PC-3 (cell line): ENCODE results near the gene IRAK1. TPM values are rescaled to one million over a fixed set of nuclear protein-coding genes. Genes with fewer than 3 reads are reported as not detected.

ENCODE experiments used
- ATAC-seq: fragments of 200-7000 bp; cut with Tn5 transposase; 2 replicates; pipeline ENCODE4 v1.9.1; 2020; ENCODE audit warnings: mild to moderate bottlenecking, moderate library complexity
- Bru-seq: library from RNA; stranded (reverse); fragments of 400-500 nt; gene quantifications from one replicate; lab custom pipeline; 2021; lab: Mats Ljungman, UMichigan
- BruChase-seq, 2 experiments: library from RNA; stranded (reverse); fragments of 400-500 nt; gene quantifications; one replicate each; lab custom pipeline; 2021; lab: Mats Ljungman, UMichigan
- BruUV-seq: library from RNA; stranded (reverse); fragments of 400-500 nt; replicated peaks from 2 replicates; lab custom pipeline; 2021; lab: Mats Ljungman, UMichigan
- CTCF ChIA-PET: fragments of 300-600 bp; sonication (Branson Sonifier 250); formaldehyde crosslinking; loops from one replicate; lab custom pipeline; 2022; ENCODE audit warnings: antibody characterized with exemption; lab: Charles Lee
- POLR2A ChIA-PET: fragments of 300-600 bp; sonication (Branson Sonifier 250); formaldehyde crosslinking; loops from one replicate; lab custom pipeline; 2022; ENCODE audit warnings: antibody characterized with exemption; ENCODE audit not compliant: unreplicated experiment; lab: Charles Lee
- DNase-seq: peaks from one replicate; pipeline ENCODE4 v3.0.0-alpha.2; 2015
- H2AFZ ChIP-seq: fragments of 300-600 bp; sonication (generic); 2 replicates; pipeline ENCODE4 v1.6.0; 2016; ENCODE audit warnings: antibody characterized with exemption, low read length
- H3F3A ChIP-seq: fragments of 300-600 bp; sonication (generic); one replicate; pipeline ENCODE4 v1.6.0; 2017; ENCODE audit warnings: antibody characterized with exemption, low read length, control low read depth, mild to moderate bottlenecking; ENCODE audit not compliant: unreplicated experiment
- H3K27ac ChIP-seq: fragments of 300-600 bp; sonication (generic); 2 replicates; pipeline ENCODE4 v1.5.1; 2016; ENCODE audit warnings: mild to moderate bottlenecking, low read length
- H3K27me3 ChIP-seq: fragments of 300-600 bp; sonication (generic); 2 replicates; pipeline ENCODE4 v1.6.1; 2016; ENCODE audit warnings: low read length, mixed read lengths
- H3K36me3 ChIP-seq: fragments of 300-600 bp; sonication (generic); 2 replicates; pipeline ENCODE4 v1.6.1; 2016; ENCODE audit warnings: low read depth, mixed run types, low read length, mixed read lengths
- H3K4me1 ChIP-seq: fragments of 300-600 bp; sonication (generic); 2 replicates; pipeline ENCODE4 v1.5.1; 2016; ENCODE audit warnings: low read length; ENCODE audit not compliant: insufficient read depth
- H3K4me2 ChIP-seq: fragments of 300-600 bp; sonication (generic); 2 replicates; pipeline ENCODE4 v1.6.0; 2016; ENCODE audit warnings: low read length
- H3K4me3 ChIP-seq: fragments of 300-600 bp; sonication (generic); 2 replicates; pipeline ENCODE4 v1.5.1; 2016; ENCODE audit warnings: mild to moderate bottlenecking, low read length, mixed read lengths
- H3K79me2 ChIP-seq: fragments of 300-600 bp; sonication (generic); 2 replicates; pipeline ENCODE4 v1.6.1; 2017; ENCODE audit warnings: low read length, mixed read lengths
- H3K9ac ChIP-seq: fragments of 300-600 bp; sonication (generic); 2 replicates; pipeline ENCODE4 v1.6.0; 2016; ENCODE audit warnings: mild to moderate bottlenecking, low read length
- H3K9me2 ChIP-seq: fragments of 300-600 bp; sonication (generic); replicated peaks from 2 replicates; pipeline ENCODE4 v1.6.1; 2016; ENCODE audit warnings: mixed run types, low read length, mixed read lengths
- H3K9me3 ChIP-seq: fragments of 300-600 bp; sonication (generic); 2 replicates; pipeline ENCODE4 v1.6.1; 2016; ENCODE audit warnings: low read length, mixed read lengths
- H4K20me1 ChIP-seq: fragments of 300-600 bp; sonication (generic); 2 replicates; pipeline ENCODE4 v1.6.1; 2016; ENCODE audit warnings: low read length, mixed read lengths
- CTCF ChIP-seq: fragments of 300-600 bp; sonication (generic); conservative IDR thresholded peaks from 2 replicates; pipeline ENCODE4 v1.5.1; 2017; ENCODE audit warnings: antibody characterized with exemption, low read depth, mild to moderate bottlenecking, low read length
- EZH2 ChIP-seq: fragments of 300-600 bp; sonication (generic); IDR thresholded peaks from one replicate; pipeline ENCODE4 v1.6.1; 2017; ENCODE audit warnings: antibody characterized with exemption, mild to moderate bottlenecking, low read length; ENCODE audit not compliant: unreplicated experiment
- EZH2phosphoT487 ChIP-seq: fragments of 300-600 bp; sonication (generic); IDR thresholded peaks from 2 replicates; pipeline ENCODE4 v1.6.1; 2018; ENCODE audit warnings: mild to moderate bottlenecking, antibody characterized with exemption, low read length, borderline replicate concordance
- intact Hi-C: fragments of 100-400 bp; cut with micrococcal nuclease; formaldehyde crosslinking; loops from 2 replicates; pipeline ENCODE4 v1.9.0; 2023
- long read RNA-seq: library from polyadenylated mRNA; unstranded; transcript quantifications from one replicate; pipeline ENCODE4 v2.0.0, GENCODE V29; 2021; ENCODE audit not compliant: unreplicated experiment
- total RNA-seq: library from RNA; depleted of rRNA; stranded (reverse); fragments of >200 nt; gene quantifications from 2 replicates; pipeline ENCODE4 v1.2.3, GENCODE V29; 2014; rRNA removed

The IRAK1 gene
- total RNA-seq = 366 and 427 TPM in 2 replicates
- percentile 91 among the genes with signal in this experiment for Bru-seq, nascent RNA
- BruChase-seq, experiment 1, labeled RNA remaining after a 6-hour chase = percentile 96 among the genes with signal in this experiment
- BruChase-seq, experiment 2, labeled RNA remaining after a 2-hour chase = percentile 92 among the genes with signal in this experiment
- long read RNA-seq, transcript IRAK1-202 (13 exons, 3,319 nt) = minor isoform, 12 of 945 reads
- long read RNA-seq, transcript IRAK1-203 (14 exons, 3,666 nt) = major isoform, 301 of 945 reads
- long read RNA-seq, transcript IRAK1-204 (14 exons, 2,049 nt) = minor isoform, 41 of 945 reads
- long read RNA-seq, transcript IRAK1-205 (13 exons, 2,127 nt) = minor isoform, 12 of 945 reads
- long read RNA-seq, partial matches to known transcripts = 395 of 945 reads
- long read RNA-seq, other reads (novel, unspliced or antisense) = 182 of 945 reads

DNA sequence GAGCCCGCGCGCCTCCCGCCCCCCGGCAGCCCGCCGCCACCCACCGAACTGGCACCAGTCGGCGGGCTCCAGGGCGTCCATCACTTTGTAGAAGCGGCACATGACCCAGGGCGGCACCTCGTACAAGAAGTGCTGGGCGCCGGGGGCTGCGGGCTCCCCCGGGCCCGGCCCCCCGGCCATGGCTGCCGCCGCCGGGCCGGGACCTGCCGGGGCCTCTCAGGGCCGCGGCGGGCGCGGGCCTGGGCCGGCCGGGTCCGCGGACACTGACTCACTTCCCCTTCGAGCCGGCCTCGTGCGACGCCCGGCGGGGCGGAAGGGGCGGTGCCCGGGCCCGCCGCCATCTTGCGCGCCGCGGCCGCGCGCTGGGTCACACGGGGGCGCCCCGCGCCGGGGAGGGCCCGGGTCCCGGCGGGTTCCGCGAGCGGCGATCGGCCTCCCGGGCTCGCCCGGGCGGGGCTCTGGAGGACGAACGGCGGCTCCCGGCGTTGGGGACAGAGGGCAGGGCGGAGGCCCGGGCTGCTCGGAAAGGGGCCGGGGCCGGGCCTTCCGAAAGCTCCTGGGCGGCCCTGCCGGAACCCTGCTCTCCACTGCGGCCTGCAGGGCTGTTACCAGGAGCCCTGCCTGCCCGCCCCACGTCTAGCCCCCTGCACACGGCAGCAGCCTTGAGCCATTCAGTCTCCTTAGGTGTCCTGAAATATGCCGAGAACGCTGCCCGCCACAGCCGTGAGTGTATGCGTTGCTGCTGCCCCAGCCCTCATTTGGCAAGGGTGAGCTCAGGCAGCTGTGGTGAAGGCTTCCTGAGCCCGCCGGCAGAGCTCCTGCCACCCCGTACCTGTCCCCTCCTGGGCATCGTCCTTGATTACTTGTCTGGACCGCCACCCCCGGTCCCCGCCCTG is at the start of gene IRAK1:
Gene IRAK1 (minus strand): TSS at position 270 of the 896 bp plus-strand sequence. CDS start 90 bp downstream, at position 180.
- intact Hi-C loops = no loop called here
- peak within 1 kb of the TSS; percentile 97 for H3K4me3 ChIP-seq
- peak within 1 kb of the TSS; percentile 79 for H3K27ac ChIP-seq
- peak within 1 kb of the TSS; percentile 100 for H3K4me2 ChIP-seq
- H3K9ac ChIP-seq = peak within 1 kb of the TSS; percentile 97
- H3K79me2 ChIP-seq = peaks cover 51% of the 10 kb centered on the region
- H3K4me1 ChIP-seq = peaks cover 24% of the 10 kb centered on the region
- peak within 1 kb of the TSS; percentile 63; the same call in 1 of the 2 replicates for H2AFZ ChIP-seq
- H3F3A ChIP-seq = no peaks in the 10 kb centered on the region
- ATAC-seq = peak; percentile 80
- ChIA-PET POLR2A (interaction anchor here (0.6 kb wide), 1 partner anchor 507 kb away, joined by 3 read pairs; no protein-coding TSS in a partner anchor), CTCF (interaction anchor here (0.5 kb wide), 1 partner anchor 373 kb away, joined by 4 read pairs; the partner anchor contains the start of gene DUSP9)
- DNase-seq = peak; percentile 73
- no TSS peak for BruUV-seq
- peaks cover 18% of the 10 kb centered on the region for H3K36me3 ChIP-seq
- no peaks in the 10 kb centered on the region for H3K27me3 ChIP-seq
- TF ChIP-seq EZH2phosphoT487 = no peak
- no peak for TF ChIP-seq CTCF
- no peak for TF ChIP-seq EZH2
- no peaks in the 10 kb centered on the region for H3K9me2 ChIP-seq
- H4K20me1 ChIP-seq = no peaks in the 10 kb centered on the region
- no peaks in the 10 kb centered on the region for H3K9me3 ChIP-seq

DNA sequence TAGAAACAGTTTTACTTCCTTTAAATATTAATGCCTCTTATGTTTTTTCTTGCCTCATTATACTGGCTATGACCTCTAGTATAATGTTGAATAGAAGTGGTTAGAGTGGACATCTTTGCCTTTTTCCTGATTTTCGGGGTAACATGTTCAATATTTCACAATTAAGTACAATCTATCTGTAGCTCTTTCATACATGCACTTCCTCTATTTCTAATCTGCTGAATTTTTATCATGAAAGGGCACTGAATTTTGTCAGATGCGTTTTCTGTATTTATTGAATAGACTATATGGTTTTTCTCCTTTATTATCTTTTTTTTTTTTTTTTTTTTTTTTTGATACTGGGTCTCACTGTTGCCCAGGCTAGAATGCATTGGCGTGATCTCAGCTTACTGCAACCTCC is 48.9 kb upstream of the IRAK1 start:
- CTCF ChIA-PET = no interaction called here
- ATAC-seq = no peak
- TF ChIP-seq EZH2 (no peak), EZH2phosphoT487 (no peak), CTCF (no peak)
- no peak overlapping the region for H2AFZ ChIP-seq
- H3K9me3 ChIP-seq = no peaks in the 10 kb centered on the region
- no peaks in the 10 kb centered on the region; the same call in 1 of the 2 replicates for H3K36me3 ChIP-seq
- no peak overlapping the region for H3K9ac ChIP-seq
- H3K27me3 ChIP-seq = no peaks in the 10 kb centered on the region
- no peaks in the 10 kb centered on the region for H3F3A ChIP-seq
- peaks cover 94% of the 10 kb centered on the region for H3K79me2 ChIP-seq
- peaks cover 4% of the 10 kb centered on the region; the same call in 1 of the 2 replicates for H4K20me1 ChIP-seq
- POLR2A ChIA-PET = no interaction called here
- intact Hi-C loops = no loop called here
- no peak overlapping the region for H3K4me2 ChIP-seq
- H3K27ac ChIP-seq = no peak overlapping the region
- no peak overlapping the region for H3K4me3 ChIP-seq
- H3K9me2 ChIP-seq = no peaks in the 10 kb centered on the region
- no TSS peak for BruUV-seq
- peaks cover under 1% of the 10 kb centered on the region for H3K4me1 ChIP-seq
- DNase-seq = no peak
